Ureter (tissue), 1 donor: ENCODE data around the gene PDE3B. TPM values are rescaled to one million over a fixed set of nuclear protein-coding genes. Genes with fewer than 3 reads are reported as not detected.

ENCODE experiments used
- total RNA-seq: library from RNA; stranded (reverse); gene quantifications from one replicate; pipeline ENCODE4 v1.2.4, GENCODE V29; 2023
- donor health status: DM: yes; HTN: yes; CAD: no.

PDE3B gene
- total RNA-seq, 1 donor from 2014 or later = 35.9 TPM

Other genes with a start within 250 kb of the PDE3B start
- 87.2 TPM for gene COPB1, start 144.0 kb upstream of the PDE3B start, total RNA-seq
- 138 TPM for gene PSMA1, start 123.4 kb upstream of the PDE3B start, total RNA-seq
- gene CYP2R1, start 248.4 kb downstream of the PDE3B start, total RNA-seq = 17.3 TPM